Measurements from ENCODE around the gene AKR1C2. TPM values are rescaled to one million over a fixed set of nuclear protein-coding genes. Genes with fewer than 3 reads are reported as not detected.

Gene AKR1C2
- total RNA-seq, 1 experiment from 2014 or later, result 15.8 TPM

Small RNA genes within 50 kb of the gene (small RNA-seq; reads per million reads assigned to genes)
- not detected for gene RF00096

Other genes starting within 250 kb of the AKR1C2 start
- 3.3 and 5.3 TPM in 2 replicates for gene AKR1E2, start 177.7 kb downstream of the AKR1C2 start, total RNA-seq (2014; rRNA removed; shearing (Covaris generic))
- 13.7 and 16.3 TPM in 2 replicates for gene AKR1C1, start 40.4 kb downstream of the AKR1C2 start, total RNA-seq (2014; rRNA removed; shearing (Covaris generic))
- 87.6 and 95.6 TPM in 2 replicates for gene AKR1C3, start 90.6 kb upstream of the AKR1C2 start, total RNA-seq (2014; rRNA removed; shearing (Covaris generic))
- gene AKR1C8, start 181.3 kb upstream of the AKR1C2 start, total RNA-seq (2014; rRNA removed; shearing (Covaris generic)), result not detected in 2 replicates
- gene AKR1C4, start 193.0 kb upstream of the AKR1C2 start, total RNA-seq (2014; rRNA removed; shearing (Covaris generic)), result 0.29 TPM in 1 of 2 replicates, not detected in the other